Epithelial cell of proximal tubule (primary cell): Measurements from ENCODE around the gene ASTL. TPM values are rescaled to one million over a fixed set of nuclear protein-coding genes. Genes with fewer than 3 reads are reported as not detected.

Experiments
- DNase-seq: peaks from one replicate; pipeline ENCODE4 v3.0.0-alpha.2; 2011; ENCODE audit warnings: low read depth
- H3K4me3 ChIP-seq: 2 replicates; pipeline ENCODE4 v1.5.1; 2011; ENCODE audit warnings: low read depth, mild to moderate bottlenecking, low read length
- CTCF ChIP-seq: conservative IDR thresholded peaks from 2 replicates; pipeline ENCODE4 v1.5.1; 2012; ENCODE audit warnings: low read depth, mild to moderate bottlenecking, low read length
- total RNA-seq: library from RNA; depleted of rRNA; stranded (reverse); fragments of >200 nt; gene quantifications from 2 replicates; pipeline ENCODE4 v1.2.3, GENCODE V29; 2015

Gene ASTL
- total RNA-seq, 1 donor from 2014 or later: not detected

- TF ChIP-seq CTCF: no peak
- no peak for DNase-seq
- no peak overlapping the region for H3K4me3 ChIP-seq
Observed at GRCh38 chr2:96150007-96150640, 11.8 kb upstream of the ASTL start.

- no peak for TF ChIP-seq CTCF
- no peak for DNase-seq
- H3K4me3 ChIP-seq: no peak overlapping the region
Observed at GRCh38 chr2:96148410-96149217, 10.3 kb upstream of the ASTL start.

GRCh38 chr2:96147593-96148201, 9.4 kb upstream of the ASTL start:
- TF ChIP-seq CTCF: no peak
- H3K4me3 ChIP-seq: no peak overlapping the region
- DNase-seq: no peak

- no peak for TF ChIP-seq CTCF
- no peak for DNase-seq
- no peak overlapping the region for H3K4me3 ChIP-seq
Observed at GRCh38 chr2:96146881-96147592, 8.7 kb upstream of the ASTL start.

- DNase-seq: no peak
- TF ChIP-seq CTCF: no peak
- H3K4me3 ChIP-seq: no peak overlapping the region
Observed at GRCh38 chr2:96146153-96146880, 8.0 kb upstream of the ASTL start.

- no peak overlapping the region for H3K4me3 ChIP-seq
- TF ChIP-seq CTCF: no peak
- DNase-seq: no peak
Observed at GRCh38 chr2:96145848-96146152, 7.5 kb upstream of the ASTL start.
